Endothelial cell of umbilical vein (primary cell): ENCODE data around the gene SPINK1. TPM values are rescaled to one million over a fixed set of nuclear protein-coding genes. Genes with fewer than 3 reads are reported as not detected.

Experiments used
- BruUV-seq: library from RNA; stranded (reverse); fragments of 400-500 nt; replicated peaks from 2 replicates; lab custom pipeline; 2021; lab: Mats Ljungman, UMichigan
- CTCF ChIA-PET: fragments of 300-600, 350-600 bp; sonication (Branson Sonifier 250); formaldehyde crosslinking; loops from one replicate; lab custom pipeline; 2021; ENCODE audit warnings: antibody characterized with exemption, inconsistent platforms; lab: Charles Lee
- POLR2A ChIA-PET: fragments of 300-600, 350-600 bp; sonication (Branson Sonifier 250); formaldehyde crosslinking; loops from one replicate; lab custom pipeline; 2021; ENCODE audit warnings: antibody characterized with exemption, inconsistent platforms; lab: Charles Lee
- DNase-seq: peaks from one replicate; pipeline ENCODE4 v3.0.0-alpha.2; 2011; ENCODE audit warnings: low read depth, low spot score
- FAIRE-seq: peaks from 2 replicates; lab custom pipeline; 2011; peaks lifted over from hg19 to GRCh38; lab: Jason Lieb, UNC
- H2AFZ ChIP-seq: 2 replicates; pipeline ENCODE4 v1.6.0; 2012; ENCODE audit warnings: low read depth, low read length, control low read depth, inconsistent platforms
- H3K27ac ChIP-seq: 2 replicates; pipeline ENCODE4 v1.5.1; 2011; ENCODE audit warnings: low read depth, mild to moderate bottlenecking, control low read depth, low read length, moderate library complexity; ENCODE audit not compliant: insufficient read depth
- H3K27me3 ChIP-seq, 2 experiments: 2 replicates each; pipeline versions ENCODE4 v1.6.0 to v1.6.1; 2011; ENCODE audit warnings: low read length in 2 of 2, mixed read lengths in 1 of 2; ENCODE audit not compliant: control insufficient read depth in 2 of 2, insufficient read depth in 2 of 2
- H3K36me3 ChIP-seq, 2 experiments: 2 replicates in 1 of 2; 3 replicates in 1 of 2; pipeline ENCODE4 v1.5.1; 2011; ENCODE audit warnings: low read length in 2 of 2, mild to moderate bottlenecking in 1 of 2, moderate library complexity in 1 of 2; ENCODE audit not compliant: control insufficient read depth in 2 of 2, insufficient read depth in 2 of 2; ENCODE audit errors: extremely low read depth in 1 of 2
- H3K4me1 ChIP-seq: 3 replicates; pipeline ENCODE4 v1.5.1; 2011; ENCODE audit warnings: mild to moderate bottlenecking, low read length; ENCODE audit not compliant: control insufficient read depth, insufficient read depth; ENCODE audit errors: extremely low read depth
- H3K4me2 ChIP-seq: 2 replicates; pipeline ENCODE4 v1.6.1; 2011; ENCODE audit warnings: low read length, control low read depth, mixed read lengths; ENCODE audit not compliant: insufficient read depth
- H3K4me3 ChIP-seq, 3 experiments: fragments of 200-600 bp in 1 of 3; sonication (generic), shearing (Covaris generic) in 1 of 3; replicated peaks in 1 of 3; 2 replicates each; pipeline ENCODE4 v1.5.1; 2011 to 2016; ENCODE audit warnings: control low read depth in 3 of 3, low read length in 3 of 3, mild to moderate bottlenecking in 2 of 3, inconsistent platforms in 1 of 3, low read depth in 1 of 3, moderate library complexity in 1 of 3; ENCODE audit not compliant: insufficient read depth in 1 of 3
- H3K79me2 ChIP-seq: 2 replicates; pipeline ENCODE4 v1.6.0; 2012; ENCODE audit warnings: low read length, inconsistent platforms; ENCODE audit not compliant: control insufficient read depth, insufficient read depth
- H3K9ac ChIP-seq: replicated peaks from 2 replicates; pipeline ENCODE3; 2011; ENCODE audit warnings: low read length, control low read depth; ENCODE audit not compliant: insufficient read depth; ENCODE audit errors: extremely low read depth
- H3K9me1 ChIP-seq: replicated peaks from 3 replicates; pipeline ENCODE4 v1.6.0; 2011; ENCODE audit warnings: mild to moderate bottlenecking, low read length; ENCODE audit not compliant: control insufficient read depth, insufficient read depth; ENCODE audit errors: extremely low read depth
- H3K9me3 ChIP-seq: replicated peaks from 2 replicates; pipeline ENCODE4 v1.5.1; 2012; ENCODE audit warnings: low read length, inconsistent platforms; ENCODE audit not compliant: control insufficient read depth, insufficient read depth
- H4K20me1 ChIP-seq: replicated peaks from 2 replicates; pipeline ENCODE3; 2011; ENCODE audit warnings: mild to moderate bottlenecking, low read length; ENCODE audit not compliant: control insufficient read depth, insufficient read depth; ENCODE audit errors: extremely low read depth
- EZH2 ChIP-seq: IDR thresholded peaks from 2 replicates; pipeline ENCODE4 v1.6.1; 2012; ENCODE audit warnings: borderline replicate concordance, low read depth, mild to moderate bottlenecking, moderate library complexity, low read length, inconsistent platforms; ENCODE audit not compliant: severe bottlenecking
- FOS ChIP-seq: IDR thresholded peaks from 2 replicates; pipeline ENCODE4 v1.6.1; 2011; ENCODE audit warnings: mild to moderate bottlenecking, low read length, moderate library complexity, borderline replicate concordance; ENCODE audit not compliant: insufficient read depth
- GATA2 ChIP-seq: IDR thresholded peaks from 2 replicates; pipeline ENCODE4 v1.7.0; 2011; ENCODE audit warnings: low read depth, mild to moderate bottlenecking, moderate library complexity, mixed read lengths, low read length; ENCODE audit not compliant: insufficient read length, insufficient read depth
- JUN ChIP-seq: IDR thresholded peaks from 2 replicates; pipeline ENCODE4 v1.6.1; 2011; ENCODE audit warnings: borderline replicate concordance, low read depth; ENCODE audit not compliant: insufficient read length, insufficient read depth
- MAX ChIP-seq: IDR thresholded peaks from 2 replicates; pipeline ENCODE4 v1.6.1; 2011; ENCODE audit not compliant: insufficient read depth, insufficient read length
- MYC ChIP-seq: IDR thresholded peaks from one replicate; pipeline ENCODE4 v1.6.1; 2011; ENCODE audit warnings: mild to moderate bottlenecking, low read depth, low read length
- POLR2A ChIP-seq: IDR thresholded peaks from 2 replicates; pipeline ENCODE4 v1.6.1; 2012; ENCODE audit warnings: low read depth, mild to moderate bottlenecking, control low read depth, low read length
- POLR2AphosphoS5 ChIP-seq: IDR thresholded peaks from 2 replicates; pipeline ENCODE4 v1.6.1; 2012; ENCODE audit warnings: low read depth, mild to moderate bottlenecking, control low read depth, low read length, moderate library complexity; ENCODE audit not compliant: insufficient read depth
- dilution Hi-C: fragments of 300-500 bp; cut with MboI; formaldehyde crosslinking; loops from one replicate; pipeline ENCODE4 v1.15.0; 2019; ENCODE audit warnings: low sequenced_read_pairs; ENCODE audit not compliant: extremely low pct_ligation_motif_present
- intact Hi-C: fragments of 100-400 bp; cut with micrococcal nuclease; formaldehyde crosslinking; loops from one replicate; pipeline ENCODE4 v1.10.0; 2022
- polyA plus RNA-seq, 4 experiments: library from polyadenylated mRNA; depleted of rRNA in 3 of 4; stranded (reverse) in 3 of 4; unstranded in 1 of 4; fragments of >200 nt; gene quantifications; 2 replicates each; pipeline versions ENCODE4 v1.2.1 to v1.2.3, GENCODE V29; 2011 to 2012; ENCODE audit warnings: missing spikeins in 1 of 4
- total RNA-seq: library from RNA; stranded (reverse); gene quantifications from 2 replicates; pipeline ENCODE4 v1.2.3, GENCODE V29; 2021
- TF ChIP-seq, protein P1 (sequence below), 2 donors: IDR thresholded peaks; 1 replicate in 1 of 2; 2 replicates in 1 of 2; pipeline ENCODE4 v1.5.1; 2011; ENCODE audit warnings: low read length in 2 of 2, mild to moderate bottlenecking in 2 of 2, moderate library complexity in 2 of 2, control low read depth in 1 of 2, inconsistent platforms in 1 of 2, low read depth in 1 of 2; ENCODE audit not compliant: insufficient read depth in 1 of 2; ENCODE audit errors: extremely low read depth in 1 of 2

The SPINK1 gene
- total and polyA plus RNA-seq, 2 donors (not counting 3 experiments of a cell fraction or from before 2014, with no cell fraction given): not detected

DNA sequence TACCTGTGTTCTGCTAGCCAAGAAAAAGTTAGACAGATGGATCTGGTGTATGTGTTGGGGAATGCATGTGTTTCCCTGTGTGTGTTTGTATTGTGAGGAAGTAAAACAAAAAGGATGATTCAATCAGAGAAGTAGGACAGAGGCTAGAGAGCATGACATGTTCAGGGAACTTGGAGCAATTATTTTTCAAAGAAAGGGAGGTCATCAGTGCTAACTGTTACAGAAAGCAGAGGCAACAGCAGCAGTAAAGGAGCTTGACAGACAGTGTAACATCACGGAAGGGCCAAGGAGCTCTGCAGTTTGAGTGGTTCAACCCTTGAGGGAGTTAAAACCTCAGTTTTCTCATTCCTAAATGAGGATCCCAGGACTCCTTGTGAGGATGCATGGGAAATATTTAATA lies 13.2 kb downstream of the SPINK1 start:
- Histone ChIP-seq H3K9me3 (no peaks in the 10 kb centered on the region), H3K9ac (no peak overlapping the region), H3K27me3 (peaks cover 4% of the 10 kb centered on the region in 2 experiments), H3K27ac (no peak overlapping the region), H2AFZ (no peak overlapping the region), H3K79me2 (no peaks in the 10 kb centered on the region), H4K20me1 (no peaks in the 10 kb centered on the region), H3K9me1 (no peaks in the 10 kb centered on the region), H3K36me3 (no peaks in the 10 kb centered on the region), H3K4me2 (no peak overlapping the region), H3K4me3 (no peak overlapping the region), H3K4me1 (no peaks in the 10 kb centered on the region)
- TF ChIP-seq POLR2AphosphoS5 (no peak), EZH2 (no peak), FOS (no peak), JUN (no peak), MYC (no peak), MAX (no peak), POLR2A (no peak), GATA2 (no peak)
- TF ChIP-seq, protein P1, sequence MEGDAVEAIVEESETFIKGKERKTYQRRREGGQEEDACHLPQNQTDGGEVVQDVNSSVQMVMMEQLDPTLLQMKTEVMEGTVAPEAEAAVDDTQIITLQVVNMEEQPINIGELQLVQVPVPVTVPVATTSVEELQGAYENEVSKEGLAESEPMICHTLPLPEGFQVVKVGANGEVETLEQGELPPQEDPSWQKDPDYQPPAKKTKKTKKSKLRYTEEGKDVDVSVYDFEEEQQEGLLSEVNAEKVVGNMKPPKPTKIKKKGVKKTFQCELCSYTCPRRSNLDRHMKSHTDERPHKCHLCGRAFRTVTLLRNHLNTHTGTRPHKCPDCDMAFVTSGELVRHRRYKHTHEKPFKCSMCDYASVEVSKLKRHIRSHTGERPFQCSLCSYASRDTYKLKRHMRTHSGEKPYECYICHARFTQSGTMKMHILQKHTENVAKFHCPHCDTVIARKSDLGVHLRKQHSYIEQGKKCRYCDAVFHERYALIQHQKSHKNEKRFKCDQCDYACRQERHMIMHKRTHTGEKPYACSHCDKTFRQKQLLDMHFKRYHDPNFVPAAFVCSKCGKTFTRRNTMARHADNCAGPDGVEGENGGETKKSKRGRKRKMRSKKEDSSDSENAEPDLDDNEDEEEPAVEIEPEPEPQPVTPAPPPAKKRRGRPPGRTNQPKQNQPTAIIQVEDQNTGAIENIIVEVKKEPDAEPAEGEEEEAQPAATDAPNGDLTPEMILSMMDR (IDR thresholded peaks at IDR 0.05; ENCODE audit: extremely low read depth in 1 of 2, insufficient read depth in 1 of 2, low read depth in 1 of 2, low read length in 2 of 2): no peak
- dilution Hi-C loops (no loop called here), intact Hi-C loops (no loop called here)
- CTCF ChIA-PET: interaction anchor here (2.9 kb wide), 1 partner anchor 191 kb away, joined by 14 read pairs; no protein-coding TSS in a partner anchor
- no peak for FAIRE-seq
- no peak for DNase-seq
- POLR2A ChIA-PET: no interaction called here
- no TSS peak for BruUV-seq
